GM12872 (cell line): ENCODE results near the gene MREG.

Experiments
- CTCF ChIP-seq: IDR thresholded peaks from 3 replicates; pipeline ENCODE4 v1.5.1; 2011; ENCODE audit warnings: low read depth, mild to moderate bottlenecking, low read length, moderate library complexity; ENCODE audit not compliant: insufficient read depth

Gene MREG

DNA sequence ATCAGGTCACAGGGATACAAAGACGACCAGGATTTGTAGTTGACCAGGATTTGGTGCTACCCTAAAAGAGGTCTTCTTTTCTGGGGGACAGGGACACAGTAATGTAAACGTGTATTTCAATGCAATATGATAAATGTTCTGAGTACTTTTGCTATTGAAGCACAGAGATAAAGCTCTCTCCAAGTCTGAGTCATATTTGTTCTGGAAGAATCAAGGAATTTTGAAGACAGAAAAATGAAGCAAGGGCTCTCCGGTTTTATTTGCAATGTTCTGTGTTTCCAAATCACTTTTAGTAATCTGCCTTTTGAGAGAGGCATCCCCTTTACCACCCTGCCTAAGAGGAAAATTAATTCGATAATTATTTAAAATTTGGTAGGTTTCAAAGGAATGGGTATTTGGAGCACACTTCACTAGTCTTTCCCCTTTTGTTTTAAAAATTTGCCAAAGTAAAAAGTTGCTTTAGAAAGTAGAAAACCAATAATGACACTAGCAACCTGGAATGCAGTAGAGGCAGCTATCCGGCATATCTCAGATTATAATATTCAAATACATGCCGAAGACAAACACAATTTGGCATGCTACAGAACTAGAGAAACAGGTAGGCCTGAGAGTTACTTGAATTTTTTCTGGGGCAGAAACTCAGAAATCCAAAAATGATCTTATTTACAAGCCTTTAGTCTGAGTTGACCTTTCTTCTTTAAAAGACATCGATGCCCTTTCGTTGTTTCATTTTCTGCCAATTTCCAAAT is 82.7 kb downstream of the MREG start:
- no peak for TF ChIP-seq CTCF

DNA sequence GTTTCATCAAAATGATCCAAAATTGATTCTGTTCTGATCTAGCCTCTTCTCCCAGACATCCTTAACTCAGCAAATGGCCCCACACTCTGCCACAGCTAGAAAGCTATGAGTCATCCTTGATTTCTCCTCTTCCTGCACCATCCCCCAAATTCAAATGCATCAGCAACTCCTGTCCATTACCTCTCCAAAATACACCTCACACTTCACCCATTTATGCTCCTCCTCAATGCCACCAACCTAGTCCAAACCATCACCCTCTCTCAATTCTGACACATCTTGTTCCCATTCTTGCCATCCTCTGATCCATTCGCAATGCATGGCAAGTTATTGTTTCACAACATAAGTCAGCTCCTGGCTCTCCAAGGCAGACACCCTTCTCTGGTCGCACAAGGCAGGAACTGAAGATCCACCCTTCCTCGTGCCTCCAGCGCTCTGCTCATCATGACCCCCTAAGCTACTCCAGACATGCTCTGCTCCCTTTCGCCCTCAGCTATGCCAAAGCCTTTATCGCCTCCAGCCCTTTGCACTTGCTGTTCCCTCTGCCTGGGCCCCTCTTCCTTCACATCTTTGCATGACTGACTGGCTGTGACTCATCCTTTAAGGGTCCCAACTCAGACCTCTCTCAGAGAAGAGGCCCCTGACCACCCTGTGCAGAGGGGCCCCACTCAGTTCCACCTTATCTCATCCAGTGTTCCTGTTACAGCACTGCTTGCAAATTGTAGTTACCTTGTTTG is 83.6 kb downstream of the MREG start:
- TF ChIP-seq CTCF, result no peak

DNA sequence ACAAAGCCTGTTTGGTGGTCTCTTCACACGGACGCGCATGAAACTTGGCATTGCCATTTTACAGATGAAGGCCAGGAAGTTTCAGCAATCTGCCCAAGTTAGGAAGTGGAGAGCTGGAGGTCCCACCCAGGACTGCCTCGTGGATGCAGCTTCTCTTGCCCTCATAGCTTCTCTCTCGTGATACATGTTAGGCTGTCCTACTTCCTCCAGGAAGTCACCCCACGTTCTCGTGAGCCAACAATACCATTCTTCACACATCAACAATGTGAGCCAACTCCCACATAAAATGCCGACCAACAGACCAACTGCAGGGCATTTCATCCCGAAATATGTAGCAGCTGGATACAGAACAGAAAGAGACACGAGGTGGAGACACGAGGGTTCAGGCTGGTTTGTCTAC is 85.3 kb downstream of the MREG start:
- TF ChIP-seq CTCF, result no peak

- no peak for TF ChIP-seq CTCF
Measured at GRCh38 chr2:215921895-215922294, 91.5 kb downstream of the MREG start.

DNA sequence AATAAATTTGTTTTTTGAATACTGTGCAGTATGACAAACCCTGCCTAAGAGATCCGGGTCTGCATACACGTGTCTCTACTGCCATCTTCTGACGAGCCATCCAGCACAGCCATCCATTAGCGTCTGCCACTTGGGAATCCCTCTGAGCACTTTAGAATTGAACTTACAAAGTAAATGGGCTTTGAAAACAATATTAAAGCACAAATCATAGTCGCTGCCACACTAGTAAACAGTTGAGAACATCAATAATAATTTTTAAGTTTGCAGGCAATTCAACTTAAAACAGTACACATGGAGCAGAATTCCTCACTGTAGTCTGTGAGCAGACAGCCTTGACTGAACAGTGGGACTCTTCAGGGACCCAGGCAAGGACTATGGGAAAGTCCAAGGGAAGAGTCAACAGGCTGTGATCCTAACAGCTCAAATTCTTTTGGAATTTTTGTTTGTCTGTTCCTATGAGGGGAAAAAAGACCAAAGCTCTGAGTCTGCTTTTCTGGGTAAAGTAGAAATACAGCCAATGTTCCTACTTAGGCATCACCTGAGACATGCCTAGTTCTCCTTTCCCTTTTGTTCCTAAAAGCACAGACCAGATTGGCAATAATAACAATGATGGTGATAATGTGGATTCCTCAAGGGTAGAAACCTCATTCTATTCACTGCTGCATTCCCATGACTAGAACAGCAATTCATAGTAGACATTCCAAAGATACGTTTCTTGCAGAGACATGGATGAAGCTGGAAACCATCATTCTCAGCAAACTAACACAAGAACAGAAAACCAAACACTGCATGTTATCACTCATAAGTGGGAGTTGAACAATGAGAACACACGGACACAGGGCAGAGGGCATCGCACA is 92.9 kb downstream of the MREG start:
- TF ChIP-seq CTCF, result peak; percentile 88

DNA sequence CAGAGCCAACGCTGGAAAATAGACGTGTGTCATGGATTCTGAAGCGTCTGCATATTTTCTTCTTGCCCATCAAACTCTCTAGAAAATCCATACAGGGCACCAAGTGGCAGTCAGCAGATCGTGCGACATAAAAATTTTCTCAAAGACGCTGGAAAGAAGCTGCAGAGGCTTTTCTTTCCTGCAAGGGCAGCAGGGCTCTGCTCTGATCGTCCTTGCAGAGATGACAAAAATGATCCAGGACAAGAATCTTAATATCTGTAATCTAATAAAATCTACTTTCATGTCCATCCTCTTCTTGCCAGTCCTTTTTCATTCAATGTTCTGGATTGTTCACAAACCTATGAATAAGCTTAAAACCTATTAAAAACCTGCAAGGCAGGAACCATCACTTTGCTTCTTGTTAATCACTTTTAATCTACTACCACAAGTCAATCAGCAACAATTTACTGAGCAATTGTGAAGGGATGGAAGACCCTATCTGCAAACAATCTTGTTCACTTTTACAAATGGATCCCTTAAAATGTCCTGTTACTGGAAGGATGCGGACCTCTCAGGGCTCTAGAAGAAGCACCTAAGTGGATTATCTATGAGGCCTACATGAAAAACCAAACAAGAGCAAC is 93.6 kb downstream of the MREG start:
- no peak for TF ChIP-seq CTCF

DNA sequence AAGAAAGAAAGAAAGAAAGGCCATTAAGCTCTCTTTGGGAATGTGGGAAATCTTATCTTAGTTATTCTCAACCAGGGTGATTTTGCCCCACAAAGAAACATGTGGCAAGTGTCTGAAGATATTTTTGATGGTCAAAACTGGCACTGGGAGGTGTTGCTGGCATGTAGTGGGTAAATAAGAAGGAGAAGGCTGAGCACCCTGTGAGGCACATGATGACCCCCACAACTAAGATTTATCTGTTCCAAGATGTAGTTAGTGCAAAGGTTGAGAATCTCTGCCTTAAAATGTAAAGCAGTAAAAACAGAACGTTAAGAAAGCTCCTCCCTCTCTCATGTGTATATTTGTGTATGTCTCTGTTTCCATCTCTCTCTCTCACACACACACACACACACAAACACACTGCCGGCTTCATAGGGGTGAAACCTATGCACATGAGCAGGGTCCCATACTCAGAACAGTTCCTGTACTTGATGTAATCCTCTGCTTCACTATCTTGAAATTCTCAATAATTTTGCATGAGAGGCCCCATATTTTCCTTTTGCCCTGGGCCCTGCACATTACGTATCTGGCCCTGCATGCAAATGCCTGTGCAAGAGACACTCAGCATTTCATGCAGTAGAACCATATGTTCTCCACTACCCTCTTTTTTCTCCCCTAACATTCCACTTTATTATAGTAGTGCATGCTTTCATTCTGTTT is 94.3 kb downstream of the MREG start:
- TF ChIP-seq CTCF, result no peak
